BE2C (cell line): ENCODE measurements around the gene KRTDAP.

Source experiments
- DNase-seq: peaks from one replicate; pipeline ENCODE4 v3.0.0-alpha.2; 2020
- H3K27me3 ChIP-seq: fragments of 250-450 bp; sonication (Bioruptor Pico); 2 replicates; pipeline ENCODE4 v1.5.1; 2020; ENCODE audit warnings: mild to moderate bottlenecking
- H3K36me3 ChIP-seq: fragments of 250-450 bp; sonication (Bioruptor Pico); 2 replicates; pipeline ENCODE4 v1.5.1; 2020; ENCODE audit warnings: mild to moderate bottlenecking
- H3K4me1 ChIP-seq: fragments of 250-450 bp; sonication (Bioruptor Pico); 2 replicates; pipeline ENCODE4 v1.5.1; 2020
- H3K4me3 ChIP-seq: 2 replicates; pipeline ENCODE4 v1.5.1; 2011; ENCODE audit warnings: low read depth, low read length
- H3K9me3 ChIP-seq: fragments of 250-450 bp; sonication (Bioruptor Pico); 2 replicates; pipeline ENCODE4 v1.5.1; 2020
- CTCF ChIP-seq: IDR thresholded peaks from 2 replicates; pipeline ENCODE4 v1.5.1; 2012; ENCODE audit warnings: mild to moderate bottlenecking, low read depth, low read length

The KRTDAP gene

GRCh38 chr19:35524181-35524837, 34.0 kb upstream of the KRTDAP start:
- Histone ChIP-seq H3K4me3 (no peak overlapping the region), H3K36me3 (no peaks in the 10 kb centered on the region), H3K9me3 (no peaks in the 10 kb centered on the region), H3K27me3 (peaks cover 9% of the 10 kb centered on the region), H3K4me1 (no peaks in the 10 kb centered on the region)
- no peak for DNase-seq
- no peak for TF ChIP-seq CTCF

GRCh38 chr19:35522745-35523327, 32.6 kb upstream of the KRTDAP start:
- DNase-seq: no peak
- Histone ChIP-seq H3K36me3 (no peaks in the 10 kb centered on the region), H3K27me3 (no peaks in the 10 kb centered on the region; the same call in 1 of the 2 replicates), H3K9me3 (no peaks in the 10 kb centered on the region), H3K4me3 (no peak overlapping the region), H3K4me1 (no peaks in the 10 kb centered on the region)
- no peak for TF ChIP-seq CTCF

GRCh38 chr19:35521124-35521743, 31.0 kb upstream of the KRTDAP start:
- no peak for TF ChIP-seq CTCF
- Histone ChIP-seq H3K36me3 (no peaks in the 10 kb centered on the region), H3K27me3 (no peaks in the 10 kb centered on the region), H3K4me1 (no peaks in the 10 kb centered on the region), H3K9me3 (no peaks in the 10 kb centered on the region), H3K4me3 (no peak overlapping the region)
- DNase-seq: no peak

GRCh38 chr19:35519291-35519690, 29.0 kb upstream of the KRTDAP start:
- Histone ChIP-seq H3K4me3 (no peak overlapping the region), H3K9me3 (no peaks in the 10 kb centered on the region), H3K4me1 (no peaks in the 10 kb centered on the region), H3K36me3 (no peaks in the 10 kb centered on the region), H3K27me3 (no peaks in the 10 kb centered on the region)
- DNase-seq: no peak
- TF ChIP-seq CTCF: no peak

GRCh38 chr19:35518313-35518712, 28.0 kb upstream of the KRTDAP start:
- no peaks in the 10 kb centered on the region for H3K4me1 ChIP-seq
- no peak for TF ChIP-seq CTCF
- no peaks in the 10 kb centered on the region for H3K9me3 ChIP-seq
- no peaks in the 10 kb centered on the region for H3K36me3 ChIP-seq
- no peak for DNase-seq
- peaks cover 3% of the 10 kb centered on the region for H3K27me3 ChIP-seq
- no peak overlapping the region for H3K4me3 ChIP-seq

GRCh38 chr19:35517342-35517741, 27.1 kb upstream of the KRTDAP start:
- Histone ChIP-seq H3K36me3 (no peaks in the 10 kb centered on the region), H3K4me3 (no peak overlapping the region), H3K9me3 (no peaks in the 10 kb centered on the region), H3K27me3 (peaks cover 9% of the 10 kb centered on the region), H3K4me1 (no peaks in the 10 kb centered on the region)
- DNase-seq: no peak
- TF ChIP-seq CTCF: no peak
